Mesendoderm (in vitro differentiated cells): ENCODE results near the gene PPP1R1A. TPM values are rescaled to one million over a fixed set of nuclear protein-coding genes. Genes with fewer than 3 reads are reported as not detected.

Experiments used
- DNase-seq: peaks from one replicate; pipeline ENCODE4 v3.0.0; 2013
- H2AK5ac ChIP-seq: 2 replicates; pipeline ENCODE4 v1.6.1; 2013; ENCODE audit warnings: low read length, inconsistent platforms
- H2BK120ac ChIP-seq: 2 replicates; pipeline ENCODE4 v1.6.1; 2013; ENCODE audit warnings: low read depth, mild to moderate bottlenecking, low read length, moderate library complexity, mixed read lengths
- H2BK15ac ChIP-seq: replicated peaks from 2 replicates; pipeline ENCODE4 v1.6.1; 2013; ENCODE audit warnings: low read depth, mild to moderate bottlenecking, moderate library complexity
- H2BK5ac ChIP-seq: 2 replicates; pipeline ENCODE4 v1.6.1; 2013; ENCODE audit warnings: low read length, inconsistent platforms
- H3K18ac ChIP-seq: 2 replicates; pipeline ENCODE4 v1.6.1; 2013; ENCODE audit warnings: mild to moderate bottlenecking, low read length, mixed read lengths
- H3K23ac ChIP-seq: one replicate; pipeline ENCODE4 v1.6.1; 2013; ENCODE audit warnings: low read length
- H3K27ac ChIP-seq: 2 replicates; pipeline ENCODE4 v1.5.1; 2013; ENCODE audit warnings: low read depth, mild to moderate bottlenecking, inconsistent platforms, low read length, moderate library complexity
- H3K27me3 ChIP-seq: 2 replicates; pipeline ENCODE4 v1.6.1; 2013; ENCODE audit warnings: low read length, control low read depth, mild to moderate bottlenecking, inconsistent platforms; ENCODE audit not compliant: insufficient read depth, poor library complexity
- H3K36me3 ChIP-seq: 2 replicates; pipeline ENCODE4 v1.6.1; 2013; ENCODE audit warnings: low read length, inconsistent platforms; ENCODE audit not compliant: control insufficient read depth, insufficient read depth
- H3K4ac ChIP-seq: one replicate; pipeline ENCODE4 v1.6.1; 2013; ENCODE audit warnings: low read depth, mild to moderate bottlenecking, low read length, moderate library complexity
- H3K4me1 ChIP-seq: 2 replicates; pipeline ENCODE4 v1.6.1; 2013; ENCODE audit warnings: low read depth, low read length, inconsistent platforms; ENCODE audit not compliant: control insufficient read depth
- H3K4me2 ChIP-seq: 2 replicates; pipeline ENCODE4 v1.6.1; 2013; ENCODE audit warnings: low read length
- H3K4me3 ChIP-seq: 2 replicates; pipeline ENCODE4 v1.5.1; 2013; ENCODE audit warnings: mild to moderate bottlenecking, low read length
- H3K56ac ChIP-seq: one replicate; pipeline ENCODE4 v1.6.1; 2013; ENCODE audit warnings: low read length
- H3K79me1 ChIP-seq: 2 replicates; pipeline ENCODE4 v1.6.1; 2013; ENCODE audit warnings: low read length, inconsistent platforms
- H3K79me2 ChIP-seq: 2 replicates; pipeline ENCODE4 v1.6.1; 2013; ENCODE audit warnings: mild to moderate bottlenecking, low read length; ENCODE audit not compliant: control insufficient read depth, insufficient read depth
- H3K9ac ChIP-seq: 2 replicates; pipeline ENCODE4 v1.6.1; 2013; ENCODE audit warnings: low read length, inconsistent platforms
- H4K5ac ChIP-seq: one replicate; pipeline ENCODE4 v1.6.1; 2013; ENCODE audit warnings: low read length
- H4K8ac ChIP-seq: one replicate; pipeline ENCODE4 v1.6.1; 2013; ENCODE audit warnings: low read depth, mild to moderate bottlenecking, control low read depth, low read length, moderate library complexity
- WGBS: extraction: QIAGEN DNeasy Blood & Tissue Kit; methylation state at CpG from one replicate; pipeline ENCODE4 v1.1.7; 2013; ENCODE audit warnings: low lambda C conversion rate, missing lambda C conversion rate; ENCODE audit not compliant: insufficient coverage; ENCODE audit errors: extremely low coverage; 5-methylcytosine and 5-hydroxymethylcytosine counted together
- polyA plus RNA-seq, 2 experiments: library from polyadenylated mRNA; stranded (reverse); fragments of 200-250 nt; gene quantifications; one replicate each; pipeline ENCODE4 v1.2.3, GENCODE V29; 2013

PPP1R1A gene, protein sequence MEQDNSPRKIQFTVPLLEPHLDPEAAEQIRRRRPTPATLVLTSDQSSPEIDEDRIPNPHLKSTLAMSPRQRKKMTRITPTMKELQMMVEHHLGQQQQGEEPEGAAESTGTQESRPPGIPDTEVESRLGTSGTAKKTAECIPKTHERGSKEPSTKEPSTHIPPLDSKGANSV
- 22.2 TPM for polyA plus RNA-seq (2013, experiment 1 of 2)
- polyA plus RNA-seq (2013, experiment 2 of 2), result 22.7 TPM

DNA sequence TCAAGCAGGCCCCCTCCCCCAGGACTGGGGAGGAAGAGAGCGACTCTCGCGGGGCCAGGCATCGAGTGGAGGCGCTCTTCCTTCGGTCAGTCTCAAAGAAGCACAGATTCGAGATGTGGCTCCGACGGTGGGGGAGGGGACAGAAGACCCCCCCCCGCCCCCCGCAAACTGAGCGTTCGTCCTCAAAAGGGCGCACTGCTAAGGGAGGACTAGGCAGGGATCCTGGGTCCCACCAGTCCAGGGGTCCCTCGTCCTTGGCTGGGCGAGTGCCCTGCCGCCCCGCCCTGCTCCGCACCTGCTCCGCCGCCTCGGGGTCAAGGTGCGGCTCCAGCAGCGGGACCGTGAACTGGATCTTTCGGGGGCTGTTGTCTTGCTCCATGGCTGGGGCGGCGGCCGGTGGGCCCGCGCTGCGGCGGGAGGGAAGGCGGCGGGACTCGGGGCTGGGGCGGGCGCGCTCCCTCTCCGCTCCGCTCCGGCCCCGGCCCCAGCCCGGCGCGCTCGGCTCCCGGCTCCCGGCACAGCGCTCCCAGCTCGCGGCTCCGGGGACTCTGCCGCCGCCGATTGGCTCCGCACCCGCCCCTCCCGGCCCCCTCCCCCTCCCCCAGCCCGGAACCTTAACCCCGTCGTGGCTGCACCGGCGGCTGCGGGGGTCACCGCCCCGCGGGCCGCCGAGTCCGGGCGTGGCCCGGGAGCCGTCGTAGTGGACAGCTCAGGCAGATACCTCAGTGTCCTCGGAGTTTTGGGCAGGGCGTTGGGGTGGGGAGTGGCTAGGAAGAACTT, at the start of gene PPP1R1A:
PPP1R1A (minus strand) TSS at position 550 of the 780 bp plus-strand sequence; CDS start at position 379, 171 bp downstream.
- no peaks in the 10 kb centered on the region for H3K79me2 ChIP-seq
- no peak within 1 kb of the TSS for H2BK15ac ChIP-seq
- H2AK5ac ChIP-seq, result no peak within 1 kb of the TSS
- DNase-seq, result peak; percentile 26
- H3K4me3 ChIP-seq, result peak within 1 kb of the TSS; percentile 32
- peaks cover 3% of the 10 kb centered on the region for H3K4me1 ChIP-seq
- H3K4ac ChIP-seq, result no peak within 1 kb of the TSS
- H3K27me3 ChIP-seq, result peaks cover 2% of the 10 kb centered on the region
- H3K18ac ChIP-seq, result no peak within 1 kb of the TSS
- no CpG with 5 or more reads among the region's 77 CpGs for WGBS
- no peak within 1 kb of the TSS for H3K27ac ChIP-seq
- peak within 1 kb of the TSS; percentile 69 for H3K4me2 ChIP-seq
- H4K5ac ChIP-seq, result no peak within 1 kb of the TSS
- no peak within 1 kb of the TSS for H3K23ac ChIP-seq
- H3K36me3 ChIP-seq, result no peaks in the 10 kb centered on the region
- H3K9ac ChIP-seq, result peak within 1 kb of the TSS; percentile 53
- no peak within 1 kb of the TSS for H2BK120ac ChIP-seq
- H4K8ac ChIP-seq, result no peak within 1 kb of the TSS
- peak within 1 kb of the TSS; percentile 67 for H3K56ac ChIP-seq
- H3K79me1 ChIP-seq, result no peaks in the 10 kb centered on the region
- H2BK5ac ChIP-seq, result no peak within 1 kb of the TSS

GRCh38 chr12:54634795-54635194, 46.3 kb upstream of the PPP1R1A start, which contains the start of gene LACRT:
Gene LACRT, minus strand, starts transcription at chr12:54634895. Its CDS starts 54 bp downstream, at chr12:54634841.
- no peaks in the 10 kb centered on the region for H3K4me1 ChIP-seq
- H2BK5ac ChIP-seq, result no peak within 1 kb of the TSS
- H3K4me3 ChIP-seq, result no peak within 1 kb of the TSS
- H3K27me3 ChIP-seq, result no peaks in the 10 kb centered on the region
- DNase-seq, result no peak
- no peak within 1 kb of the TSS for H3K27ac ChIP-seq
- WGBS, result no CpG with 5 or more reads among the region's 2 CpGs
- no peak within 1 kb of the TSS for H3K9ac ChIP-seq
- no peak within 1 kb of the TSS for H3K4ac ChIP-seq
- no peak within 1 kb of the TSS for H3K56ac ChIP-seq
- no peak within 1 kb of the TSS for H3K23ac ChIP-seq
- H3K79me1 ChIP-seq, result no peaks in the 10 kb centered on the region
- no peak within 1 kb of the TSS for H4K8ac ChIP-seq
- no peak within 1 kb of the TSS for H2BK120ac ChIP-seq
- H2BK15ac ChIP-seq, result no peak within 1 kb of the TSS
- H3K36me3 ChIP-seq, result no peaks in the 10 kb centered on the region
- H2AK5ac ChIP-seq, result no peak within 1 kb of the TSS
- H3K79me2 ChIP-seq, result no peaks in the 10 kb centered on the region
- no peak within 1 kb of the TSS for H3K18ac ChIP-seq
- no peak within 1 kb of the TSS for H3K4me2 ChIP-seq
- no peak within 1 kb of the TSS for H4K5ac ChIP-seq

DNA sequence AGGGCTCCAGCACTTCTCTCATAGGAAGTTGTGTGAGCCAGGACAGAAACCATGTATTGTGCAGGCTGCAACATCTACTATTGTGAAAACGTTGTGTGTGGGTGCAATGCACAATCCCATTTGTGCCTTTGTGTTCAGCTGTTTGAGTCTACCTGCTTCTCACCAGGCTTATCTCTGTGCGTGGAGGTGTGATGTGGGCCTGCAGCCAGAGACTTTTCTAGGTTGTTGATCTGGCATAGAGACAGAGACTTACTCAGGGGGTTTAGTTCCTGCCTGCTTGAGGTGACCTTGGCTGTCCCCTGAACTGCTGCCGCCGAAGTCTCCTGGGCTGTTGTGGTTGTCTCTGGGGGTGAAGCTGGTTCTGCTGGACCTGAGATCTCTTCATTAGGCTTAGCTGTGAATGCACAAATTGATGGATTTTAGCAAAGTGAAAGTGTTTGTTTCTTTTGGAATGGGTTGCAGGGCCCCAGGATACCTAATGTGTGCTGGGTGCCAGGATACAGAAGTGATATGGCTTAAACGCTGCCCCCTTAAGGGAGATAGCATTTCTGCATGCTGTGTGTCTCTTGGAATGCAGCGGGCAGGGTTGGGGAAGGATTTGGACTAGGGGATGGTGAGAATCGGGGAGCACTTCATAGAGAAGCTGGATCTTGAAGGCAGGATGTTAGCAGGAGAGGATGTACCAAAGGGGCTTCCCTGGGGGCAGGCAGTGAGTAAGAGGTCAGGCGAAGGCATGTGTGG, 43.7 kb upstream of the PPP1R1A start:
- Histone ChIP-seq H3K23ac (no peak overlapping the region), H3K4me1 (no peaks in the 10 kb centered on the region), H2BK120ac (no peak overlapping the region), H3K36me3 (no peaks in the 10 kb centered on the region), H3K4me3 (no peak overlapping the region), H2AK5ac (no peak overlapping the region), H3K4ac (no peak overlapping the region), H3K79me2 (no peaks in the 10 kb centered on the region), H2BK15ac (no peak overlapping the region), H3K18ac (no peak overlapping the region), H3K27ac (no peak overlapping the region), H3K27me3 (no peaks in the 10 kb centered on the region), H3K56ac (no peak overlapping the region), H2BK5ac (no peak overlapping the region), H4K5ac (no peak overlapping the region), H4K8ac (no peak overlapping the region), H3K79me1 (no peaks in the 10 kb centered on the region), H3K9ac (no peak overlapping the region), H3K4me2 (no peak overlapping the region)
- peak; percentile 35 for DNase-seq
- no CpG with 5 or more reads among the region's 8 CpGs for WGBS

DNA sequence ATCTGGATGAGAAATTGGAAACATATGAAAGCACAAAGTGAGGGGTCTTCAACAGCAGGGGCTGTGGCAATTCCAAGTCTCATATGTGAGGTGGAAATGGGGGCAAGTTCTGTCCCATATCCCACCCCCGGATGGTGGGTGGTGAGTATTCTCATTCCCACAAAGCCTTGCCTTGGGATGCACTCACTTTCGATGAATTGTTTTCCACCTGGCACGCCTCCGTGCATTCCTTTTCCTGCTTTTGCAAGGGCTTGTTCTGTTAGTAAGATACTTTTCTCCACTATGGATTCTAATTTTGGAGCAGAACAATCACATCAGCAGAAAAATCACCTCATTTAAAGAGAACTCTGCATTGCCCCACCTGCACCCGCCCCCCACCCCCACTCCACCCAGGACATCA, 43.1 kb upstream of the PPP1R1A start:
- Histone ChIP-seq H3K27ac (no peak overlapping the region), H3K18ac (no peak overlapping the region), H4K5ac (no peak overlapping the region), H4K8ac (no peak overlapping the region), H2AK5ac (no peak overlapping the region), H2BK5ac (no peak overlapping the region), H3K36me3 (no peaks in the 10 kb centered on the region), H3K79me2 (no peaks in the 10 kb centered on the region), H3K27me3 (no peaks in the 10 kb centered on the region), H2BK120ac (no peak overlapping the region), H3K56ac (no peak overlapping the region), H3K23ac (no peak overlapping the region), H3K79me1 (no peaks in the 10 kb centered on the region), H3K4me3 (no peak overlapping the region), H3K4ac (no peak overlapping the region), H3K4me1 (no peaks in the 10 kb centered on the region), H2BK15ac (no peak overlapping the region), H3K4me2 (no peak overlapping the region), H3K9ac (no peak overlapping the region)
- no peak for DNase-seq
- no CpG with 5 or more reads among the region's 5 CpGs for WGBS

- Histone ChIP-seq H3K4me1 (no peaks in the 10 kb centered on the region), H3K4ac (no peak overlapping the region), H3K9ac (no peak overlapping the region), H3K36me3 (no peaks in the 10 kb centered on the region), H3K79me1 (no peaks in the 10 kb centered on the region), H3K27me3 (no peaks in the 10 kb centered on the region), H3K23ac (no peak overlapping the region), H2BK15ac (no peak overlapping the region), H3K56ac (no peak overlapping the region), H3K4me3 (no peak overlapping the region), H4K8ac (no peak overlapping the region), H3K27ac (no peak overlapping the region), H4K5ac (no peak overlapping the region), H3K18ac (no peak overlapping the region), H2AK5ac (no peak overlapping the region), H3K4me2 (no peak overlapping the region), H2BK120ac (no peak overlapping the region), H2BK5ac (no peak overlapping the region), H3K79me2 (no peaks in the 10 kb centered on the region)
- DNase-seq, result no peak
- no CpG with 5 or more reads among the region's 2 CpGs for WGBS
Measured at GRCh38 chr12:54629925-54630324, 41.5 kb upstream of the PPP1R1A start.
